Measurements from ENCODE around the gene ZNF575.

DNA sequence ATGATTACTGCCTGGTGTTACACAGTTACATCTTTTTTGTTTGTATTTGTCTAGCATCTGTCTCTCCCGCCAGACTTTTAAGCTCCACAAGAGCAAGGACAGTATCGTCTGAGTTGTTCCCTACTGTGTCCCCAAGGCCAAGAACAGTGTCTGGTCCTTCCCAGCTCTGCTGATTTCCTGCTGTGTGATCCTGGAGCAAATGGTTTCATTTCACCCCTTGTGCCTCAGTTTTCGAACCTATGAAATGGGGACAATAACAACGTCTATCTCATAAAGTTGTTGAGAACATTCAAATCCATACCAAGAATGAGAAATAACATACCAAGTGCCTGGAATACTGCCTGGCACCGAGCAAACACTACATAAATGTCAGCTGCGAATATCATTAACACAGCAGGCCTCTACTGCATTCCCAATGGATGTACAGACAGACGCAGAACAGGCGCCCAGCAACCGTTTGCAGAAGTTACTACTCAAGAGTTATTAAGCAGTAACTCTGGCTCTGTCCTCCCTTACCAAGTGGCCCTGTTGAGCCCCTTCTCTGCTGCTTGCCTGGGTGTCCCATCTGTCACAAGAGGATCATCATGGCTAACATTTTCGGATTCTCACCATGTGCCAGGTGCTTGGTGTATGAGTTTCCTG, 30.9 kb downstream of the ZNF575 start:
- TF ChIP-seq, protein P1, sequence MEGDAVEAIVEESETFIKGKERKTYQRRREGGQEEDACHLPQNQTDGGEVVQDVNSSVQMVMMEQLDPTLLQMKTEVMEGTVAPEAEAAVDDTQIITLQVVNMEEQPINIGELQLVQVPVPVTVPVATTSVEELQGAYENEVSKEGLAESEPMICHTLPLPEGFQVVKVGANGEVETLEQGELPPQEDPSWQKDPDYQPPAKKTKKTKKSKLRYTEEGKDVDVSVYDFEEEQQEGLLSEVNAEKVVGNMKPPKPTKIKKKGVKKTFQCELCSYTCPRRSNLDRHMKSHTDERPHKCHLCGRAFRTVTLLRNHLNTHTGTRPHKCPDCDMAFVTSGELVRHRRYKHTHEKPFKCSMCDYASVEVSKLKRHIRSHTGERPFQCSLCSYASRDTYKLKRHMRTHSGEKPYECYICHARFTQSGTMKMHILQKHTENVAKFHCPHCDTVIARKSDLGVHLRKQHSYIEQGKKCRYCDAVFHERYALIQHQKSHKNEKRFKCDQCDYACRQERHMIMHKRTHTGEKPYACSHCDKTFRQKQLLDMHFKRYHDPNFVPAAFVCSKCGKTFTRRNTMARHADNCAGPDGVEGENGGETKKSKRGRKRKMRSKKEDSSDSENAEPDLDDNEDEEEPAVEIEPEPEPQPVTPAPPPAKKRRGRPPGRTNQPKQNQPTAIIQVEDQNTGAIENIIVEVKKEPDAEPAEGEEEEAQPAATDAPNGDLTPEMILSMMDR (IDR thresholded peaks at IDR 0.05), result no peak
- no peak for TF ChIP-seq POLR2A (IDR thresholded peaks at IDR 0.05)
